ENCODE data around the gene RXFP3.

DNA sequence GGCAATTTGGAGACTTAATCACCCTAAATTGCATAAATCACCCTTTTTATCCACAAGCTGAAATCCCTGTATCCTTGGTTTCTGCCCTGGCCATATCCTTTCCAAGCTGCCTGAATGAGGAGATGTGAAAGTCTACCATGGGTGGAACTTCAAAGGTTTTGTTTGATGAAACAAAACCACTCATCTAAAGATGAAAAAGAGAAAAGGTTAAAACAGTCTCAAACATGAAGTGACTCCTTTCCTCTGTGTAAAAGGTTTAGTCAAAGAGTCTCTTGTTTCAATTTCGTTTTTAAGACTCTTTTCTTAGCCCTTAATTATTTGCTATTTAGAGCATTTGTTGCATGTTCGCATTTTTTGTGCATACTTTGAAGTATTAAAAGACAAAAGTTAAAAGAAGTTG, 37.1 kb downstream of the RXFP3 start:
- TF ChIP-seq EZH2 (IDR thresholded peaks at IDR 0.05; ENCODE audit: insufficient read depth, poor library complexity, severe bottlenecking) (no peak), EZH2phosphoT487 (IDR thresholded peaks at IDR 0.05; ENCODE audit: insufficient read depth, low read depth) (no peak)

All from GM23248 (cell line).